GM13977 (cell line): ENCODE data around the gene DGLUCY.
"Not testable (repeated sequence)": the region's sequence is repeated elsewhere in the genome, so short reads cannot be mapped to it uniquely, and the experiment has no call there.

ENCODE experiments used
- DNase-seq: peaks from one replicate; pipeline ENCODE4 v3.0.0; 2012; ENCODE audit warnings: low spot score
- CTCF ChIP-seq: IDR thresholded peaks from 2 replicates; pipeline ENCODE4 v1.5.1; 2012; ENCODE audit warnings: mild to moderate bottlenecking, control low read depth; ENCODE audit not compliant: insufficient read depth; ENCODE audit errors: extremely low read depth, missing control alignments
- in situ Hi-C: fragments of 300-500 bp; cut with MboI; formaldehyde crosslinking; loops from one replicate; pipeline ENCODE4 v1.12.0; 2022; ENCODE audit warnings: low sequenced_read_pairs, low pct_unique_long_range_greater_than_20kb, mixed read lengths, inconsistent platforms; ENCODE audit not compliant: unreplicated experiment

The DGLUCY gene

GRCh38 chr14:91173221-91173670 lies 59.4 kb downstream of the DGLUCY start:
- in situ Hi-C loops, result loop anchor here (5.0 to 10.0 kb wide), 2 partner anchors 112 to 271 kb away; no protein-coding TSS in a partner anchor
- peak; percentile 90 for TF ChIP-seq CTCF
- DNase-seq, result peak; percentile 74

- no peak for DNase-seq
- no peak for TF ChIP-seq CTCF
Observed at GRCh38 chr14:91173904-91174303, 60.0 kb downstream of the DGLUCY start.

GRCh38 chr14:91175291-91176201 lies 61.7 kb downstream of the DGLUCY start:
- in situ Hi-C loops, result loop anchor here (10.0 to 25.0 kb wide), 2 partner anchors 109 to 262 kb away; no protein-coding TSS in a partner anchor
- DNase-seq, result no peak
- no peak for TF ChIP-seq CTCF

More at GRCh38 chr14:91173904-91174303, 60.0 kb downstream of the DGLUCY start:
- in situ Hi-C loops, result loop anchor here (5.0 to 10.0 kb wide), 2 partner anchors 111 to 272 kb away; no protein-coding TSS in a partner anchor

- peak; percentile 74 for TF ChIP-seq CTCF
- DNase-seq, result peak; percentile 73
- in situ Hi-C loops, result loop anchor here (10.0 to 25.0 kb wide), 2 partner anchors 107 to 260 kb away; no protein-coding TSS in a partner anchor
Observed at GRCh38 chr14:91177073-91178034, 63.5 kb downstream of the DGLUCY start.

GRCh38 chr14:91180611-91181010 lies 66.7 kb downstream of the DGLUCY start:
- DNase-seq, result no peak
- in situ Hi-C loops, result loop anchor here (25.0 kb wide), 1 partner anchor 257 kb away; no protein-coding TSS in a partner anchor
- TF ChIP-seq CTCF, result no peak

GRCh38 chr14:91182753-91183152 lies 68.9 kb downstream of the DGLUCY start:
- in situ Hi-C loops, result loop anchor here (25.0 kb wide), 1 partner anchor 255 kb away; no protein-coding TSS in a partner anchor
- DNase-seq, result not testable (repeated sequence)
